Fibroblast of skin of back (primary cell): ENCODE data around the gene KLF15. TPM values are rescaled to one million over a fixed set of nuclear protein-coding genes. Genes with fewer than 3 reads are reported as not detected.

ENCODE experiments used
- DNase-seq: peaks from one replicate; pipeline ENCODE4 v3.0.0-alpha.2; 2013
- polyA plus RNA-seq, 2 experiments: library from polyadenylated mRNA; unstranded; fragments of 120-200 nt; gene quantifications; one replicate each; pipeline ENCODE4 v1.2.1, GENCODE V29; 2013; ENCODE audit not compliant: insufficient read length in 2 of 2

KLF15 gene
- 0.13 TPM for polyA plus RNA-seq (2013, experiment 1 of 2; ENCODE audit: insufficient read length)
- 0.81 TPM for polyA plus RNA-seq (2013, experiment 2 of 2; ENCODE audit: insufficient read length)

DNA sequence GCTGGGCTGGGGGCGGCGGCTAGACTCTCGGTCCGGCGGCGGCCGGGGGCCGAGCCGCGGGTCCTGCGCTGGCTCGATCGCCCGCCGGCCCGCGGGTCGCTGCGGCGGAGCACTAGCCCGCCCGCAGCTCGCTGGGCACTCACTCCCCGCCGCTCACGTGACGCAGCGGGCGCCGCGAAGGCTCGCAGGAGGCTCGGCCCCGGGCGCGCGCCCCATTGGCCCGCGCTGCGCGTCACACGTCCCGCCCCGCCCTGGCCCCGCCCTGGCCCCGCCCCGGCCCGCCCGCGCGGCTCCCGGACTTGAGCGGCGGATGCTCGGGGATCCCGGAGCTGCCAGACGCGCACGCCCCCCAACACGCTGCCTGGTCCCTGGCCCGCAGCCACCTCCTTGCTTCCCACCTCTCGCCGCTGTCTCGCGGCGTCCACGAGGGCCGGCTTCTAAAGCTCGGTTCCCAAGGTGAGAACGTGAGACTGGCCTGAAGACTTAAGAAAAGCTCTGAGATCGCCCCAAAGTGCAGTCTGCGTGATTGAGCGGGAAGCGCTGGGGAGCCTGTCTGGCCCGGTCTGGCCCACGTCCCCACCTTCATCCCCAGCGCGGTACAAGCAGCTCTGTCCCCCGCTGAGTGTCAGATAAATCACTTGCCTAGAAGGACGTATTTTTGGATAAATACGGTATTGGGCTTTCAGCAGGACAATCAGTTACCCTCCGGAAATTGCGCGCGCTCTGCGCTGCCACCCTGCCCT is at the start of gene KLF15:
KLF15 (minus strand) TSS at position 114 of the 743 bp plus-strand sequence. CDS start 4,486 bp downstream, outside the sequence.
- DNase-seq = peak; percentile 79

DNA sequence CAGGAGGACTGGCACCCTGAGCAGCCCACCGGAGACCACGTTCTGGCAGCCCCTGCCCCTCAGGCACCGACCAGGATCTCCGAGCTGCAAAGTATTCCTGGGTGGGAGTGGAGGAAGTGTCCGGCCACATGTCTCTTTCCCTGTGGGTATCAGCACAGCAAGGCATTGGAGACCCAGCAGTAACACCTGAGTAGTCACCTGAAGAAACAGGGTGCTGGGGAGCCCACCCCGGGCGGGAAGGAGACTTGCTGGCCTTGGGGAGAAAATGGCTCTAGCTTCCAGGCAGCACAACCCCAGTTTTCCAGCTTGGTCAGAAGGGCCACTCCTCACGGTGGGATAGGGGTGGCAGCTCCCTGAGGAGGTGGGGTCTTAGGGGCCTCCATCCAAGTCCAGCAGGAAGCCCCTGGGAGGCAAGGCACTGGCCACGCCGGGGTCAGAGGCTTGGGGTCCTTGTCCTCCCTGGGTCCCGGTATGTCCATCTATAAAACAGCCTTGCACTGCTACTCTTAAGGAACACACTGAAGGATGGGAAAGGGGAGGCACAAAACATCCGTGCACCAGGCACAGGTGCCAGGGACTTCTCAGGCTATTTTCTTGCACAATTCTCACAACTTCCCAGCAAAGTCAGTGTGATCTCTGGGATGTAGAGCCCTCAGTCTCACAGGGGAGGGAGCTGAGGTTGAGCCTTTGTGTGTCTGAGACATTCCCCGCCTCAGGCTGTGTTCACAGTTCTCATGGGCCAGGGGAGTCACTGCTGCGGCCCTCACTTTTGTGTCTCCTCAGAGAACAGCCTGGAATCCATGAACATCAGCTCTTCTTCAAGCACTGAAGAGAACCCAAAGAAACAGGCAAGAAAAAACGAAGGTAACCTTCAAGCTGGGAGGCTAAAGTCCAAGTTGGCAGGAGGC is 49.4 kb upstream of the KLF15 start:
- DNase-seq = no peak

DNA sequence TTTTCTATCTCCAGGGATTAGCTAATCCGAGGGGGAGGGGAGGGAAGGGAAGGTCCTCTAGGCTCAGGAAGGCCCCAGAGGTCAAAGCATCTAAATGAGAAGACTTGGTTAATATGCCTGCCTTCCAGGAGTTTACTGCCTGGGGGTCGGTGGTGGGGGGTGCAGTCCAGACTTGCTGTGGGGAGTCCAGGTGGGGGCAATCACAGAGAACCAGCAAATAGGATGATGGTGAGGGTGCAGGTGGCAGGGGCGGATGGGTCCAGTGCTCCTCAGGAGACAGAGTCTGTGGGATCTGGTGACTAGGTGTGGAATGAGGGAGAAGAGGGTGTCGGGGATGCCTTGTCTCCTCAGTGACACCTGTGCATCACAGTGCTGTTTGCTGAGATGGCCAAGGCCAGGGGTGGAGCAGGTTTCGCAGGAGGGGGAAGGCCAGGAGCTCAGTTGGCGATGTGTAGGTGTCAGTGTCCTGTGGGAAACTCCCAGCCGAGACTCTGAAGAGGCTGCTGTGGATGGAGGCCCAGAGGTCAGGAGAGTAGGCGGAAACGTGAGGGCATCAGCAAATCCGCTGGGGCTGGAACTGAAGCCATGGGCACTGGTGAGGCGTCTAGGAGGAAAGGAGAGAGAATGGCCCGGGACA is 45.6 kb upstream of the KLF15 start:
- no peak for DNase-seq

DNA sequence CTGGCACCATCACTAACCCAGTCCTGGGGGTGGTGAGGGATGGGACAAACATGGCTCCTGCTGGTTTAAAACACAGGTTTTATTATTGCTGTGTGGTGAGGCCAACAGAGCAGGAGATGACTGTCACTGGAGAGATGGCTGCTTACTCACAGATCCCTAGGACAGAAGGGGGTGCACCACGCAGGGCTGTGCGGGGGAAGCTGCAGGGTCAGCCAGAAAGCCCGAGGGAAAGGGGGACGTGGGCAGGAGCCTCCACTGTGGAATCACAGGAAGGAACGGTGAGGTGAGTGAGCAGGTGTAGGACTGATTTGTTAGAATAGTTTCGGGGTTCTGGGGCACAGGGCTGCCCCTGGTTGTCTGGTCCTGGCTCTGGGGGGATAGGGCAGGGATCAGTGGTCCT is 45.0 kb upstream of the KLF15 start:
- DNase-seq = no peak

DNA sequence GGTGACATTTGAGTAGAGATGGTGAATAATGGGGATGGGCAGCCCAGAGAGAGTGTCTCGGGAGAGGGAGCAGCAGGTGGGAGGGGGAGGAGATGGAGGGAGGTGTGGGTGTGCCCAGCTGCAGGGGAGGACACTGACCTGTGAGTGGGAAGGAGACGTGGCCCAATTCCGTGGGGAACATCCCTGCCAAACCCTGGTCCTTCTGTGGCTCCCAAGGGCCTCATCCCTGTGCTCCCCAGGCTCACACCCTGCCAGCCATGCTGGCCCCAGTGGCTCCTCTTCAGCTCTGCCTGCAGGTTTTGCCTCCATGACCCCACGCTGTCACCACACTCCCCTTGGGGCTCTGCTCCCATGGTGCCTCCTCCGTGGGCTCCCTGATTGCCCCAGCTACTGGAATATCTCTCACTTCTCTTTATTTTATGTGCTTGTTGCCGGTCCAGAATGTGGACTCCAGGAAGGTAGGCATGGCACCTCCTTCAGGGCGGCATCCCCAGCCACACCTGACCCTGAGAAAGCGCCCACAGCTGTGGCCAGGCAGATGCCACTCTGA is 44.5 kb upstream of the KLF15 start:
- no peak for DNase-seq

DNA sequence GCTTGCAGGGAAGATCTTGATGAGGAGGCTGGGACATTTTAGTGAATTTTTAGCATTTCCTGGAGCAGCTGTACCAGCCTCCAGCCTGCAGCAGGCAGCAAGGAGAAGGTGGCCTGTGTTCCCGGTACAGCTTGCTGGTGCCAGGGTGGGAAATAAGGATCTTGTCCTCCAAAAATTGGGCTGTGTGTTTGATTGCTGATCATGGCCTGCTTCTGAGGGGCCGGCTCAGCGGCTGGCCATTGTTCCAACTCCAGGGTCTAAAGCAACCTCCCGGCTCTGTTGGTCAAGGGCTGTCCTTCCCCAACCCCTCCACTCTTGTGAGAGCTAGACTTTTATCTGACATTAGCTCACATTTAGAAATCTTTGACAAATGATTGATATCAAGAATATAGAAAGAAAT is 42.5 kb upstream of the KLF15 start:
- no peak for DNase-seq

DNA sequence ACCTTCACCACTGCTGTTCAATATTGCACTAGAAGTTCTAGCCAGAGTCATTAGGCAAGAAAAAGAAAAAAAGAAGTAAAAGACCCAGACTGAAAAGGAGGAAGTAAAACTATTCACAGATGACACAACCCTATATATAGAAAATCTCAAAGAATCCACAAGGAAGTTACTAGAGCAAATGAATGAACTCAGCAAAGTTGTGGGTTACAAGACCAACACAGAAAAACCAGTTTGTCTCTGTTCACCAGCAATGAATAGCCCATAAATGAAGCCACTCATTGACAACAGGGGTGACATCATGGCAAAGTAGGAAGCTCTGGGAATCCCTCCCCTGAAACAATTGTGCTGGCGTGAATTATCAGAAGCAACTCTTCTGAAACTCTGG is 42.1 kb upstream of the KLF15 start:
- no peak for DNase-seq

DNA sequence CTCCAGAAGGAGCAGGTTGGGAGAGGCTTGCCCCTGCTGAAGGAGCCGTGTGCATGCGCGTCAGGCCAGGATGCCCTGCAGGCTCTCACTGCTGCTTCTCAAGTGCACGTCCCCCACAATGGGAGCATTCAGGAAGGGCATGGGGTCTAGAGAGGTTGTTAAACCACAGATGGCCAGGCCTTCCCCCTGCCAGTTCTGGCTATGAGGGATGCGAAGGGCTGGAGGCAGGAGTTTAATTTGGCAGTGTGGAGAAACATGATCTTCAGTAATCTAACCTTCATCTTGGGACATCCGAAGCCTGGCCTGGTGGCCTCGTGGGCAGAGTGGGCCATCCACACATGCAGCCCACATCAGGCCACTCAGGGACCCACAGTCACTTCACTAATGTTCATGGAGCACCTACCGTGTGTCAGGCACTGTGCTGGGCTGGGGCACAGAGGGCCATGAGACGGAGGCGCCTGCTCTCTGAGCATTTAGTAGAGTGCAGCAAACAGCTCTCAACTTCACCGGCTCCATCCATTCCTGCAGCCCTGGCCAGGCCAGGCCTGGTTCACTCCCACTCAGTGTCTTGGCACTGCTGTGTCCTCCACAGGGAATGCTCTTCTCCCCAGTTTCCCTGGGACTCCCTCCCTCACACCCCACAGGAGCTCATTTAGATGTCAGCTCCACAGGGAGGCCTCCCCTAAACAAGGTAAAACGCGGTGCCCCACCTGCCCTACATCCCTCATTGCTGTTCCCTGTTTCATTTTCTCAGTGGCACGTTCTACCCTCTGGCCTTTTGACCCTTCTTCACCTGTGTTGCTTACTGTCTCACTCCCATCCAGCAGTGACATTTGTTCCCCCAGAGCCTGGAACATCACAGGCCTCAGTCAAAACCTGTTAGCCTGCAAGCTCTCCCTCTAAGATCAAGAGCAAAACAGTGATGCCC is 41.5 kb upstream of the KLF15 start:
- DNase-seq = no peak

DNA sequence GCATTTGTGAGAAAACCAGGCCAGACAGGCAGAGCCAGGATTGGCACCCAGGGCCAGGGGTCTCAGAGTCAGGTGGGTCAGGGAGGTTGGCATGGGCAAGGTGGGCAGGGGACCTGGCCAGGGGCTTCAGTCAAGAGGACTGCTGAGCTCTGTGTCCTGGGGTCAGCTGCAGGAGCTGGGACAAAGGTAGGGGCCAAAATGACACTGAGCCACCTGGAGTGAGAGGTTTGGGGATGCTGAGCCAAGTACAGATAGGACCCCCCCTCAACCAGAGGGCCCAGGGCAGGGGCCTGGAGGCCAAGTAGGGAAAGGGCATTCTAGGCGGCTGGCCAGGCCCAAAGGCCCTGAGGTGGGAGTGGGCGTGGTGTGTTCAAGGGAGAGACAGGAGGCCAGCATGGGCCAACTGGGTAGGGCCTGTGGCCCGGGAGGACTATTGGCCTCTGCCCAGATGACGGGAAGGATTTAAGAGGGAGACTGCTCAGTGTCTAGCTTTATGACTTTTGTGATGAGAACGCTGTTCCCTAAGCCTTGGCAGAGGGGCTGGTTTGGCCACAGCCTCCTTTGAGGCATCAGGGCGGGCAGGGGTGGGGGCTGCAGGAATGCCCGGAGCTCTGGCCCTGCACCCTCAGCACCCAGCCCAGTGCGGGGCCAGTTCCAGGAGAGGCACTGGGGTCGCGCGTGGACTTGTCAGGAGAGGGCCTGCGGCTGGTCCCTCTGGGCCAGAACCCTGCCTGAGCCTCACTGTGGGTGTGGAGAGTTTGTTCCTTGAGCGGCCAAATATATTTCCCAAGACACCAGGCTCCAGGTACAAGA is 40.6 kb upstream of the KLF15 start:
- no peak for DNase-seq

DNA sequence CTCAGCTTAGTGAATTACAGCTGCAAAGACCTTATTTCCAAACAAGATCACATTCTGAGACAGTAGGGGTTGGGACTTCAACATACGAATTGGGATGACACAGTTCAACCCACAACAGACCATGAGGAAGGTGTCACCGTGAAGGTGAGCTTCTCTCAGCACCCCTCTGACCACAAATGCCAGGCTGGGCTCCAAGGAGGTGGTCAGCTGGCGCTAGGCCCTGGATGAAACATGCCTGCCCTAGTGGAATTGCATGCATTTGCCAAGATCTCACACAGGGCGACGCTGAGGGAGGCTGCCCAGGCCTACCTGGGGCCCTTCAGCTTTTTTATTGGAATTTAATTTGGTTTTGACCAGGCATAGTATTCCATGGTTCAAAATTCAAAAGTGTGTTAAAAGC is 39.3 kb upstream of the KLF15 start:
- DNase-seq = no peak

DNA sequence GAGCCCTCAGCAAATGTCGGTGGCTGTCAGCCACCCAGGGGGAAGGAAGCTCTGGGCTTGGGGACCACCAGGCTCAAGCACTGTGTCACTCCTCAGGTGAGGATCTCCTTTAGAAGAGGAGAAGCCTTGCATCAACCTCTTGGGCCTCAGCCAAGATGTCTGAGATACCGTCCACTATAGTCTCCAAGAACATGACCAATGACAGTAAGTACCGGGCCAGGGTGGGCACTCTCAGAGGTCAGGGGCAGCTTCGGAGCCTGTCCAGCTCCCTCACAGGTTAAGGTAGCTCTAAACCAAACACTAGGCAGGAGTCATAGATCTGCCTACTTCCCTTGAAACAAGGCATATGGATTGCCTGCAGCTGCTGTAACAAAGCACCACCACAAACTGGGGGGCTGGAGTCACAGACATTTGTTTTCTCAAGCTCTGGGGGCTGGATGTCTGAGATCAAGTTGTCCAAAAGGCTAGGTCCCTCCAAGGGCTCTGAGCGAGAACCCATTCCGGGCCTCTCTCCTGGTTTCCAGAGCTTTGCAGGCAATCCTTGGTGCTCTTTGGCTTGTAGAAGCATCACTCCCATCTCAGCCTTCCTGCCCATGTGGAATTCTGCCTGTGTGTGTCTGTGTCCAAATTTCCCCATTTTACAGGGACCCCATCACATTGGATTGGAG is 38.8 kb upstream of the KLF15 start:
- no peak for DNase-seq

DNA sequence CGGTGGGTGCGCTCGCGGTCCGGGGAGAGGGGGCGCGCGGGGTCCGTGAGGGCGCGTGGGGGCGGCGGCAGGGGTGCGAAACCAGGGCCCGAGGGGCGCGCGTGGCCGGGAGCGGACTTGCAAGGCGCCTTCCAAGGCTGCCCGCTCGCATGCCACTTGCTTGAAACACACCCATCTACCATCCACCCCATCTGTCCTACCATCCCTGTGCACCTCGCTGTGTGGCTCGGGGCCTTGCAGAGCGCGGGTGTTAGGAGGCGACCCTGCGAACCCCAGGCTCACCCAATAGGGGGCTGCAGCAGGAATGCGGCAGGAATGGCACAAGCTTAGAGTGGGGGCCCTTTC is 37.7 kb upstream of the KLF15 start:
- no peak for DNase-seq

DNA sequence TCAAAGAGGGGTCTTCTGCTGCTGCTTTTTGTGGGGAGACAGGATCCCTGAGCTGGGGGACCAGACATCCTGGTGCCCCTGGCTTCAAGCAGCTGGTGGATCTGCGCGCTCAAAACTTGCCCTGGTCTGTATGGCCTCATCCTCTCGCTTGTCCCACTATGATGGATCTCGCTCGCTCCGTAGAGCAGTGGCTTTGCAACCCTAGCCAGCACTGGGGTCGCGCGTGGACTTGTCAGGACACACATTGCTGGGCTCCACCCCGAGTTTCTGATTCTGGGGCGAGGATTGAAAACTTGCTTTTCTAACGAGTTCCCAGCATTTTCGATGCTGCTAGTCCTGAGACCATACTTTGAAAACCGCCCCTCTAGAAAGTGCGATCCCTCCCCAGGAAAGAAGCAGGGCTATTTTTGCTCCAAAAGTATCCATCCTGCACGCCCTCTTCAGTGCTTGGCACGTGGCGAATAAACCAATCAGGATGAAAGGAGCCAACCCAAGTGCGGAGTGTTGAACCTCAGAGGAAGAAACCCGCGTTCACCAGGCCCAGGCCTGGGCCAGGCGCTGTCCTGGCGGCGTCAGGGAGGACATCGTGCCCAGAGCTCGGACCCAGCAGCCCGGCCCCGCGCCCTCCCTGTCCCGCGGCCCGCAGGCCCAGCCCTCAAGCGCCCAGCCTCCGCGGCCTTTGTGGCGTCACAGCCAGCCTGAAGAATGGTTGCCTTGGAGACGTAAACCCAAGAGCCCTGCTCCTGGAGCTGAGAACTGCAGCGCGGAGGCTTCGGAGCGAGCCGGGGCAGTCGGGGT is 37.2 kb upstream of the KLF15 start, which contains the start of gene CFAP100:
CFAP100 (plus strand) TSS at position 731 of the 798 bp plus-strand sequence. CDS start 1,092 bp downstream, outside the sequence.
- peak; percentile 35 for DNase-seq

DNA sequence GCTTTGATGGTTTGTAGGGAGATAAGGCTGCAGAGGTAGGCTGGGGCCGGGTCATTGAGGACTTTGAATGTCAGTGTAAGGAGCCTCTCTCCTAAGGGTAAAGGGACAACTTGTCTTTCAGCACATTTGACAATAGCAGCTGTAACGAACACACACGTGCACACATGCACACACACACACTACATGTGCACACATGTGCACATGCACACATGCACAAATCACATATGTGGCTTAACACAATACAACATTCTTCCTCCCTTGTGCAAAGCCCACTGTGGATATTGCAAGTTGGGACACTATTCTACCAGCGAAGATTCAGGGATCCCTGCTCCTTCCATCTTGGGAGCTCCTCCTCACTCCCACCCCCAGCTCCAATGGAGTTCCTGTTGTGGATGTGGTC is 36.4 kb upstream of the KLF15 start:
- DNase-seq = no peak

DNA sequence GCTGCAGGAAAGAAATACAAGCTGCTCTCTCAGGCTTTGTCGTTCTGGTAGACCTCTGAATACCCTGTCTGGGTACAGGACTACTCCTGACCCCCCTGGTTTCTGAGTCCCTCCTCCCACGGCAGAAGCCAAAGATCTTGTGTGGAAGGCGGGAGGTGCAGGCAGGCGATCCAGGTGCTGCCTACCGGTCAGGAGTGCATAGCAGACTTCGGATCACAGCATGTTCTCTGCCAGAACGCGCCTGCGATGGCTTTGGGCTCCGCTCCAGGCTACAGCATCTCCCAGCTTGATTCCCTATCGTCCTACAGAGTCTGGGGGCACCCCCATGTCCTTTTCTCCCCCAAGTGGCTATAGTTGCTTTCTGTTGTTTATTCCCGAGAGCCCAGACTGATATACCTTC is 35.0 kb upstream of the KLF15 start:
- DNase-seq = no peak

DNA sequence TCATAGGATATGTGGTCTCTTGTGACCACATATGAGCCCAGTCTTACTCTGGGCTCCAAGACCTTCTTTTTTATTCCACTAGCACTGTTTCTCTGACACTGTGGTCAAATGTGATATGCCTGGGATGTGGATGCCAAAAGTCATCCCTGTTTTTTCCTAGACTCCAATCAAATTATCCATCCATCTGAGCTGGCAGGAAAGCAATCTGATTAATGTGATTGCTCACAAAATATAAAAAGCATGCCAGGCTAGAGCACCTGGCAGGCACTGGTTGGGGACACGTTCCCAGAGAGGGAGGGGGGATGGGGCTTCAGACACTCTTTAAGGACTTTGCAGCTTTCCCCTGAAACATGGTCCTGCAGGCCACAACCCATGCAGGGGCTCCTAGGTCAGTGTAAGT is 34.4 kb upstream of the KLF15 start:
- DNase-seq = no peak

DNA sequence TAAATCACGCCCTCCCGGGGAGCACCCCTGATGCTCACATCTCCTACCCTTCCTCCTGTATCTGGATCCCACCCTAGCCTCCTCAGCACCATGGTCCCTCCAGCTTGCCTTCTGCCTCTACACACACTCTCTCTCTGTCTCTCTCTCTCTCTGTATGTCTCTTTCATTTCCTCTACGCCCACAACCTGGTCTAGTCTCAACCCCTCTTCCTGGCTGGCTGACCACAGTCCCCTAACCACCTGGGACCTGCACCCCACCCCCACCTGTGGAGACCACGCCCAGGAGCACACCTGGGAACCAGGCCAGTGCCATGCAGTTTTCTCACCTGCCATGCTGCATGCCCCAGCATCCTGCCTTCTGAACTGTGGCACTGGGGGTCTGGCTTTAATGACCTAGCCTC is 33.5 kb upstream of the KLF15 start:
- no peak for DNase-seq

DNA sequence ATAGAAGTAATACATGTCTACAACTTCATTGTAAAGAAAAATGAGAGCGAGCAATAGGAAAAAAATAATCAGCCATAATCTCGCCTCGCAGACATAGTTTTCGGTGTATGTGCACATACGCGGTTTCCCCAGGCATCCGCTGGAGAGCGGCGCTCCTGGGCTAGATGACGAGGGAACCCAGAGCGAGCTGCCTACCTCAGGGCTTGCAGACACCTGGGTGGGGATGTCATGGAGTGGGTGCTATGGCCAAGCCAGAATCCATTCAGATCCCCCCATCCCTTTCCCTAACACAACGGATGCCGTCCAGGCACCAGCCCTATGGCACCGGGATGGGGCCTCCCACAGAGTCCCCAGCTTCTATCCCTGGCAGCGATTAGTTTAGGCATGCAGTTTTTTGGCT is 33.0 kb upstream of the KLF15 start:
- DNase-seq = no peak

DNA sequence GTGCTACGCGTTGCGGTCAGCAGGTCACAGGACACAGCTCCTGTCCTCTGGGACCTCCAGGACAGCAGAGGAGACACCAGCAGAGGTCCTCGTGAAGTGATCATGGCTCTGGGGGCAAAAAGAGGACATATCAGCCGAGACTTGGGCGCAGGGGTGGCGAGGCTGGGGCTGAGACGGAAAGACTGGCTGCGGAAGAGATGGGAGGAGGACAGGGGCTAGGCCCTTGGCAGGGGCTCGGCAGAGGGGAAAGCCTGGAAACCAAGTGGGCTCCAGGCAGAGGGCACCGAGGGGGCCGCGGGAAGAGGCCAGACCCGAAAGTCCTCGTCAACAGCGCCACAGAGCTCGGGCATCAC is 32.6 kb upstream of the KLF15 start:
- DNase-seq = no peak
